PC-9 (cell line): ENCODE results near the gene SMIM20. TPM values are rescaled to one million over a fixed set of nuclear protein-coding genes. Genes with fewer than 3 reads are reported as not detected.

Source experiments
- BruUV-seq: library from RNA; stranded (reverse); fragments of 400-500 nt; replicated peaks from 2 replicates; lab custom pipeline; 2021; lab: Mats Ljungman, UMichigan
- CTCF ChIA-PET: fragments of 300-600 bp; sonication (Branson Sonifier 250); formaldehyde crosslinking; loops from one replicate; lab custom pipeline; 2022; ENCODE audit warnings: antibody characterized with exemption; lab: Charles Lee
- POLR2A ChIA-PET: fragments of 300-600 bp; sonication (Branson Sonifier 250); formaldehyde crosslinking; loops from one replicate; lab custom pipeline; 2022; ENCODE audit warnings: antibody characterized with exemption; ENCODE audit not compliant: unreplicated experiment; lab: Charles Lee
- DNase-seq, 2 experiments: peaks; one replicate each; pipeline versions ENCODE4 v3.0.0 to v3.0.0-alpha.2; 2015 to 2022; ENCODE audit warnings: mixed read lengths in 1 of 2
- H2AFZ ChIP-seq: fragments of 200-600 bp; sonication (generic); 2 replicates; pipeline ENCODE4 v1.8.1; 2017; ENCODE audit warnings: antibody characterized with exemption
- H3F3A ChIP-seq: fragments of 200-600 bp; sonication (generic); 2 replicates; pipeline ENCODE4 v1.8.1; 2017; ENCODE audit warnings: antibody characterized with exemption, mild to moderate bottlenecking, low read depth; ENCODE audit not compliant: insufficient read depth
- H3K27ac ChIP-seq: fragments of 200-600 bp; sonication (generic); 2 replicates; pipeline ENCODE4 v1.6.1; 2016; ENCODE audit warnings: mixed run types
- H3K27me3 ChIP-seq: fragments of 200-600 bp; sonication (generic); 2 replicates; pipeline ENCODE4 v1.6.1; 2016; ENCODE audit warnings: low read depth, mixed run types; ENCODE audit not compliant: insufficient read depth
- H3K36me3 ChIP-seq: fragments of 200-600 bp; sonication (generic); 2 replicates; pipeline ENCODE4 v1.6.1; 2016; ENCODE audit warnings: low read depth, mixed run types
- H3K4me1 ChIP-seq: fragments of 200-600 bp; sonication (generic); replicated peaks from 2 replicates; pipeline ENCODE4 v1.6.1; 2016; ENCODE audit warnings: mixed run types; ENCODE audit not compliant: insufficient read depth
- H3K4me2 ChIP-seq: fragments of 200-600 bp; sonication (generic); 2 replicates; pipeline ENCODE4 v1.6.1; 2017; ENCODE audit warnings: mixed run types
- H3K4me3 ChIP-seq: fragments of 200-600 bp; sonication (generic); 2 replicates; pipeline ENCODE4 v1.6.1; 2016; ENCODE audit warnings: mixed run types
- H3K79me2 ChIP-seq: fragments of 200-600 bp; sonication (generic); 2 replicates; pipeline ENCODE4 v1.6.1; 2017; ENCODE audit warnings: low read depth, mixed run types
- H3K9me2 ChIP-seq: fragments of 200-600 bp; sonication (generic); 2 replicates; pipeline ENCODE4 v1.8.1; 2017; ENCODE audit warnings: mild to moderate bottlenecking; ENCODE audit not compliant: insufficient read depth
- H3K9me3 ChIP-seq: fragments of 200-600 bp; sonication (generic); 2 replicates; pipeline ENCODE4 v1.8.1; 2016; ENCODE audit warnings: low read depth; ENCODE audit not compliant: insufficient read depth
- H4K20me1 ChIP-seq: fragments of 200-600 bp; sonication (generic); 2 replicates; pipeline ENCODE4 v1.8.1; 2017; ENCODE audit not compliant: insufficient read depth
- CTCF ChIP-seq: fragments of 200-600 bp; sonication (generic); conservative IDR thresholded peaks from 2 replicates; pipeline ENCODE4 v1.6.1; 2017; ENCODE audit warnings: mixed run types, antibody characterized with exemption, mild to moderate bottlenecking, moderate library complexity
- EZH2 ChIP-seq: fragments of 200-600 bp; sonication (generic); IDR thresholded peaks from 2 replicates; pipeline ENCODE4 v1.8.0; 2017; ENCODE audit warnings: antibody characterized with exemption, low read depth
- intact Hi-C: fragments of 100-400 bp; cut with micrococcal nuclease; formaldehyde crosslinking; loops from one replicate; pipeline ENCODE4 v1.10.0; 2022; ENCODE audit not compliant: unreplicated experiment
- total RNA-seq: library from RNA; stranded (reverse); gene quantifications from 2 replicates; pipeline ENCODE4 v1.2.3, GENCODE V29; 2021

The SMIM20 gene
- total RNA-seq, 1 experiment from 2014 or later: 44.2 TPM

GRCh38 chr4:25955705-25956104, 41.7 kb downstream of the SMIM20 start:
- intact Hi-C loops: no loop called here
- no peaks in the 10 kb centered on the region for H3K36me3 ChIP-seq
- TF ChIP-seq EZH2: no peak
- TF ChIP-seq CTCF: no peak
- no peaks in the 10 kb centered on the region for H3K4me1 ChIP-seq
- H3K4me3 ChIP-seq: no peak overlapping the region
- no peak overlapping the region for H2AFZ ChIP-seq
- 0 out of 2 replicates have a peak, but pooled peaks cover 6% of the 10 kb centered on the region for H3F3A ChIP-seq
- DNase-seq: no peak
- H3K9me2 ChIP-seq: no peaks in the 10 kb centered on the region
- H3K4me2 ChIP-seq: no peak overlapping the region
- 0 out of 2 replicates have a peak, but pooled peaks cover 4% of the 10 kb centered on the region for H3K27me3 ChIP-seq
- ChIA-PET CTCF (no interaction called here), POLR2A (no interaction called here)
- H4K20me1 ChIP-seq: no peaks in the 10 kb centered on the region
- no peaks in the 10 kb centered on the region for H3K9me3 ChIP-seq
- BruUV-seq: no TSS peak
- no peaks in the 10 kb centered on the region for H3K79me2 ChIP-seq
- H3K27ac ChIP-seq: no peak overlapping the region

GRCh38 chr4:25956260-25956659, 42.2 kb downstream of the SMIM20 start:
- POLR2A ChIA-PET: no interaction called here
- DNase-seq: no peak

GRCh38 chr4:25958110-25958509, 44.1 kb downstream of the SMIM20 start:
- Histone ChIP-seq H3K9me2 (no peaks in the 10 kb centered on the region), H4K20me1 (no peaks in the 10 kb centered on the region), H3F3A (0 out of 2 replicates have a peak, but pooled peaks cover 6% of the 10 kb centered on the region), H3K4me3 (no peak overlapping the region), H3K27me3 (0 out of 2 replicates have a peak, but pooled peaks cover 4% of the 10 kb centered on the region), H2AFZ (no peak overlapping the region), H3K4me1 (no peaks in the 10 kb centered on the region), H3K79me2 (no peaks in the 10 kb centered on the region), H3K9me3 (no peaks in the 10 kb centered on the region), H3K36me3 (no peaks in the 10 kb centered on the region), H3K27ac (no peak overlapping the region), H3K4me2 (no peak overlapping the region)
- no TSS peak for BruUV-seq
- TF ChIP-seq EZH2 (no peak), CTCF (no peak)
- POLR2A ChIA-PET: interaction anchor here (0.7 kb wide), 1 partner anchor 9 kb away, joined by 5 read pairs; no protein-coding TSS in a partner anchor
- intact Hi-C loops: no loop called here
- DNase-seq: no peak
- CTCF ChIA-PET: no interaction called here

More at GRCh38 chr4:25956260-25956659, 42.2 kb downstream of the SMIM20 start:
- BruUV-seq: no TSS peak
- Histone ChIP-seq H3K36me3 (no peaks in the 10 kb centered on the region), H3K9me2 (no peaks in the 10 kb centered on the region), H3F3A (0 out of 2 replicates have a peak, but pooled peaks cover 6% of the 10 kb centered on the region), H3K4me2 (no peak overlapping the region), H3K27me3 (0 out of 2 replicates have a peak, but pooled peaks cover 4% of the 10 kb centered on the region), H3K27ac (no peak overlapping the region), H3K79me2 (no peaks in the 10 kb centered on the region), H3K9me3 (no peaks in the 10 kb centered on the region), H3K4me1 (no peaks in the 10 kb centered on the region), H3K4me3 (no peak overlapping the region), H2AFZ (no peak overlapping the region), H4K20me1 (no peaks in the 10 kb centered on the region)
- intact Hi-C loops: no loop called here
- CTCF ChIA-PET: no interaction called here
- TF ChIP-seq EZH2: no peak
- no peak for TF ChIP-seq CTCF
